HG03565 (cell line): ENCODE results near the gene PSEN1.

ENCODE experiments used
- ATAC-seq: cut with Tn5 transposase; IDR thresholded peaks from one replicate; pipeline ENCODE4 v1.9.1; 2021; ENCODE audit warnings: mild to moderate bottlenecking, moderate library complexity; ENCODE audit not compliant: unreplicated experiment

PSEN1 gene

GRCh38 chr14:73252491-73253322 is 116.4 kb downstream of the PSEN1 start:
- no peak for ATAC-seq

DNA sequence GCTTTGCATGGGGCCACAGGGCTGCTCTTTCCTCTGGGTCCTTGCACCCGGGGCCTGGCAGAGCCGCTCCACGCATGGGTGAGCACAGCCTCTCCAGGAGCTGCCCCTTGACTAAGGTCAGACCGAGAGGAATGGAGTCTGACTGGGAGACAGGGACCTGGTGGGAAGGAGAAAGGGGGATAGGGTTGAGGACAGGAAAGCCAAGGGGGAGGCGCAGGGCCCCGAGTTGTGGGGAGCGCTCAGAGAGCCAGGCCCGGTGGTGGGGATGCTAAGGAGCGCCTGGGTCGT is 117.0 kb downstream of the PSEN1 start:
- ATAC-seq: no peak

GRCh38 chr14:73253721-73254120 is 117.4 kb downstream of the PSEN1 start:
- ATAC-seq: no peak

GRCh38 chr14:73254247-73255004 is 118.1 kb downstream of the PSEN1 start:
- no peak for ATAC-seq

- no peak for ATAC-seq
These were observed 118.7 kb downstream of the PSEN1 start for GRCh38 chr14:73255005-73255400.

- ATAC-seq: no peak
These were observed 119.5 kb downstream of the PSEN1 start for GRCh38 chr14:73255693-73256225.

DNA sequence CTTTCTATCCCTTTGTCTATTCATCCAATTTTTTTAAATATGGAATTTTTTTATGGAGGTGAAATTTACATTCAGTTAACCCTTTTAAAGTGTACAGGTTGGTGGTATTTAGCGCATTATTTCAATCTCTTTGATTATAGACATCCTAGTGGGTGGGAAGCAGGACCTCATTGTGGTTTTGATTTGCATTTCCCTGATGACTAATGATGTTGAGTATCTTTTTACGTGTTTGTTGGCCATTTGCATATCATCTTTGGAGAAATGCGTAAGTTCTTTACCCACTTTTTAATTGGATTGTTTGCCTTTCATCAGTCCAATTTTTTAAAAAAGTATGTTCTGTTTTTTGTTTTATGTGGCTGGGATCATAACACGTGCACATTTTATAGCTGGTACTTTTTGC is 121.8 kb downstream of the PSEN1 start:
- ATAC-seq: no peak

DNA sequence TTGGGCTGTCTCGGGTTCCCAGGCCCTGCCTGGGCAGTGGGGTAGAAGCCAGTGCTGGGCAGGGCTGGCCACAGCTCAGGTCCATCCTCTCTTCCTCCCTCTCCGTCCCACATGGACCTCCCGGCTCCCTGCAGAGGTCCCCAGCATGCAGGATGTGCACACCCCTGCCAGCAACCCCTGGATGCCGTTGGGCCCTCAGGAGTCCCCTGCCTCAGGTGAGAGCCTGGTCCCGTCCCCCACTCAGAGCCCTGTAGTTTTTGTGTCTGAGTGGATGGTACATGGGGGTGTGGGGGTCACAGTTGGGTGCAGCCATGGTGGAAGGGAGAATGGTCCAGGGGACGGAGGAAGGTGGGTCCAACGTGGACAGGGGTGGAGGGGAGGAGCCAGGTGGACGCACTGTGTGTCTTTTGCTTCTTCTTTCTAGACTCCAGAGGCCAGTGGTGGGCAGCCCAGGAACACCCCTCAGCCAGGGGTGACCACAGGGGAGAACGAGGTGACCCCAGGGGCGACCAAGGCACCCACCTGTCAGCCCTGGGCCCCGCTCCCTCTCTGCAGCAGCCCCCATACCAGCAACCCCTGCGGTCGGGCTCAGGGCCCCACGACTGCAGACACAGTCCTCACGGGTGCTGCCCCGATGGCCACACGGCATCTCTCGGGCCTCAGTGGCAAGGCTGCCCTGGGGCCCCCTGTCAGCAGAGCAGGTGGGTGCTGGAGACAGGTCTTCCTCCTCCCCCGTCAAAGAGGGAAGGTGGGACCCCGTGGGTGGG is 122.7 kb downstream of the PSEN1 start:
- no peak for ATAC-seq

- ATAC-seq: no peak
These were observed 123.5 kb downstream of the PSEN1 start for GRCh38 chr14:73259837-73260236.

GRCh38 chr14:73260574-73260973 is 124.3 kb downstream of the PSEN1 start:
- no peak for ATAC-seq

DNA sequence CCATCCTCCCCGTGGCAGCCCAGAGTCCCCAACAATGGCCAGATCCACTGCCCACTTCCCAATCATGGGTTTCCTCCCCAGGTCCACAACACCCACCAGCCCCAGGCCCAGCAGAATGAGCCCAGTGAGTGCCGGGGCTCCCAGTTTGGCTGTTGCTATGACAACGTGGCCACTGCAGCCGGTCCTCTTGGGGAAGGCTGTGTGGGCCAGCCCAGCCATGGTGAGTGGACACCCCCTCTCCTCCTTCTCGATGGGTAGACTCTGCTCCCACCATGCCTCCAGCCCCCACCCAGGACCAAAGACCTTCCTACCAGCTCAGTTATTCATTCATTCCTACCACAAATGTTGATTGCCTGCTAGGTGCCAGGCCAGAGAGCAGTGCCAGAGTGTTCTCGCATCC is 124.8 kb downstream of the PSEN1 start:
- ATAC-seq: no peak

GRCh38 chr14:73261520-73262426 is 125.5 kb downstream of the PSEN1 start:
- ATAC-seq: no peak

GRCh38 chr14:73262427-73263183 is 126.3 kb downstream of the PSEN1 start:
- ATAC-seq: no peak

GRCh38 chr14:73263606-73264005 is 127.3 kb downstream of the PSEN1 start:
- no peak for ATAC-seq

DNA sequence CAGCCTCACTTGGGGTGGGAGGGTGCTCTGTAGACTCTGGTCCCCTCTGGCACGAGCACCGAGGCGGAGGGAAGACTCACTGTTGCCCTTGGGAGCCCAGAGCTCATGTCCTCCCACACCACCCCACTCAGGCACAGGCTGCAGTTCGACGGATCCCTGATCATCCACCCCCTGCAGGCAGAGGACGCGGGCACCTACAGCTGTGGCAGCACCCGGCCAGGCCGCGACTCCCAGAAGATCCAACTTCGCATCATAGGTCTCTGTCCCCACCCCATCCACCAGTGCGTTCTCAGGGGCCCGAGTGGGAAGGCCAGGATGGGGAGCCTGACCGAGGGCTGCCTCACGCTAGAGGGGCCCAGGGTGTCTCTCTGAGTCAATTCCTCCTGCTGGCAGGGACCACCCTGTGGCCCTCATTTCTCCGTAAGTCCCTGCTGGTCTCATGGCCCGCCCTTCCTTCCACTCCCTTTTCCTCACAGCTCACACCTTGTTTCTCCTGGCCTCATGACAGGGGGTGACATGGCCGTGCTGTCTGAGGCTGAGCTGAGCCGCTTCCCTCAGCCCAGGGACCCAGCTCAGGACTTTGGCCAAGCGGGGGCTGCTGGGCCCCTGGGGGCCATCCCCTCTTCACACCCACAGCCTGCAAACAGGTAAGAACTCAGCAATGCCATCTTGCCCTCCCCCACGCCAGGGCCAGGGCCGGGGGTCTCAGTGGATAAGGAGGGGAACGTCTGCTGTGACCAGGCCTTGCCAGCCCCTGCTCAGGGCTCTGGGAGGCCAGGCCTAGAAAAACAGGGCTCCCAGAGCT is 128.0 kb downstream of the PSEN1 start:
- no peak for ATAC-seq

DNA sequence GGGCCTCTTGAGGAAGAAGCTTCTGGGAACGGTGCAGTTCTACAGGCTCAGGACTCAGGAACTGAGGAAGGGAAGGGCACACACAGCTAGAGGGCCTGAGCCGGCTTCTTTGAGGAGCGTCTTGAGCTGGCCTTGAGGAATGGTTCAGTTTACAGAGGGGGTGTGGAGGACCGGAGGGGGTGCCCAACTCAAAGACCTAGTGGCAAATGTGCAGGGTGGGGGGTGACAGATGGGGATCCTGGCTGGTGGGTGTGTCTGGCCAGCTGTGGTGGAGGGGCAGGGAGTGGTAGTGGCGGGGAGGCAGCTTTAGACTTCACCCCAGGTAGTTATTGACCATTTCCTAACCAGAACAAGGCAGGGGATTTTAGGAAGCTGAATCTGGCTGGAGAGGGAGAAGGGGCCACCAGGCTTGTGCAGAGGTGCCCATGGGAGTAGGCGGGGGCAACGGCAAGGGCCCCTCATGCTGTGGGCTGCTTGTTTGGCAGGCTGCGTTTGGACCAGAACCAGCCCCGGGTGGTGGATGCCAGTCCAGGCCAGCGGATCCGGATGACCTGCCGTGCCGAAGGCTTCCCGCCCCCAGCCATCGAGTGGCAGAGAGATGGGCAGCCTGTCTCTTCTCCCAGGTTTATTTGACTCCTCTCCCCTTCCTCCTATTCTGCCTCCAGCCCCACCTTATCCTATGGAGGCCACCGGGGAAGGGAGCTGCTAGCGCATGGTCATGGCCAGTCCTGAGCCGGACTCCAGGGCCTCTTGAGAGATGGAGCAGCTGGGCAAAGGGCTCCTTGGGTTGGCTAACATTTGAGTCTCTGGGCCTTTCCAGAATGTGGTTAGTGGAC is 128.8 kb downstream of the PSEN1 start:
- no peak for ATAC-seq

GRCh38 chr14:73265721-73266046 is 129.4 kb downstream of the PSEN1 start:
- ATAC-seq: no peak

GRCh38 chr14:73266317-73266716 is 130.0 kb downstream of the PSEN1 start:
- no peak for ATAC-seq
